Chondrocyte (in vitro differentiated cells): ENCODE data around the gene C10orf95. TPM values are rescaled to one million over a fixed set of nuclear protein-coding genes. Genes with fewer than 3 reads are reported as not detected.
A peak's percentile ranks its signal among the peaks of the same experiment; 100 is the strongest.
"Not testable (repeated sequence)": the region's sequence is repeated elsewhere in the genome, so short reads cannot be mapped to it uniquely, and the experiment has no call there.

Experiments used
- DNase-seq: peaks from one replicate; pipeline ENCODE4 v3.0.0; 2021; ENCODE audit warnings: mixed read lengths, low spot score
- H3K27ac Mint-ChIP-seq: one replicate; pipeline ENCODE4 v1.8.0; 2021; ENCODE audit warnings: mild to moderate bottlenecking, moderate library complexity, mixed read lengths; ENCODE audit not compliant: unreplicated experiment
- H3K27me3 Mint-ChIP-seq: 2 replicates; pipeline ENCODE4 v1.8.0; 2021; ENCODE audit warnings: low read depth, mixed read lengths
- H3K36me3 Mint-ChIP-seq: 2 replicates; pipeline ENCODE4 v1.8.0; 2021; ENCODE audit warnings: low read depth, mixed read lengths
- H3K4me1 Mint-ChIP-seq: 2 replicates; pipeline ENCODE4 v1.8.0; 2021; ENCODE audit warnings: low read depth, mild to moderate bottlenecking, mixed read lengths
- H3K4me3 Mint-ChIP-seq: one replicate; pipeline ENCODE4 v1.8.0; 2021; ENCODE audit warnings: mild to moderate bottlenecking, moderate library complexity, mixed read lengths; ENCODE audit not compliant: unreplicated experiment
- H3K9me3 Mint-ChIP-seq: 2 replicates; pipeline ENCODE4 v1.8.0; 2021; ENCODE audit warnings: low read depth, mixed read lengths
- CTCF ChIP-seq: fragments of 200-600 bp; sonication (generic); IDR thresholded peaks from 2 replicates; pipeline ENCODE4 v1.5.0; 2021; ENCODE audit warnings: antibody characterized with exemption, mild to moderate bottlenecking, moderate library complexity
- long read RNA-seq: library from polyadenylated mRNA; stranded (forward); transcript quantifications from one replicate; pipeline ENCODE4 v2.0.0, GENCODE V29; 2021
- total RNA-seq: library from RNA; stranded (reverse); gene quantifications from 3 replicates; pipeline ENCODE4 v1.2.1, GENCODE V29; 2021

Gene C10orf95, protein sequence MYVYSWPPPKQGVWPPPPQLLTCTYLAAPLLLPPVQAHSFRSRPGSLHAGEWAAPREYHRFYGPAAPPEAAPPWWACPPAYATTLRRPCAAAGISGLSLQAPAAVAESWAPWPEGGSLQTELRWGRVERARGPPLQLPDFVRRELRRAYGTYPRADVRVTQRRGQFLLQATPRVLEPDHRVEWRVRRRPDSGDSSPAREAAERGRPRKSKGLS
- not detected in 3 replicates for total RNA-seq
- long read RNA-seq, result 0 reads

DNA sequence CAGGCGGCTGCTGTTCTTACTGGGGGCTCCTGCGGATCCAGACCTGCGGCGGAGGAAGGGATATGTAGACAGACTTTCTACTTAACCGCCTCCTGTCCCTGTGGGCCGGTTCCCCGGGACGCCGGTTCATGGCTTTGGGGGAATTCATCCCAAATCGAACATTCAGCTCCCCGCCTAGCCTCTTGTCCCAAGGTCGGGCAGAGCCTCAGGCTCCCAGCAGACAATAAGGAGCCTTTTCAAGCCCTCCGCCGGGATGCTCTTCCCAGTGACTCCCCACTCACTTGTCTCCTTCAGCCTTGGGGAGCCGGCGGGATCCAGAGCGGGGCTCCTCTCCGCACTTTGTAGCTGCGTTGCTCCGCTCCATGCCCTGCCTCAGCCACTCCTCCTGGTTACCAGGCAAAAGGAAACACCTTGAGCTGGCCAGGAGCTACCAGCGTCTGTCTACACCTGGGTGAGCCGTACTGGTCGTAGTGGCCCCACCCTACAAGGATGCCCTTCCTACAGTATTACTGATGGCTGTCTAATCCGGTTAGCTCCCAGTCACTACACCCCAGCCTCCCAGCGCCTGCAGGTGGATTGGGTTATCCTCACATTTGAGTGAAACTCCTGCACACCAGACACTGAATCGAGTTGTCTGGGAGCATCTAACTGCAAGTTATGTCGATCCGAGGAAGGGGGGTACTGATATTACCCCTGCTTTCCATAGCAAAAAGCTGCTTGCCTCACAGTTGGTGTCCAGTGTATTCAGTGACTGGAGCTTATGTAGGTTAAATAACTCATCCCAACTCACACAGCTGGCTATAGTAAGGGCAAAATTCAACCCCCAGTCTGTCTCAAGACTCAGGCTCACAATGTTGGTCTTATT lies at the start of gene C10orf95:
Gene C10orf95 (minus strand): TSS at position 439 of the 865 bp plus-strand sequence. CDS start 450 bp downstream, outside the sequence.
- Mint-ChIP-seq H3K36me3 (peaks cover 2% of the 10 kb centered on the region), H3K4me1 (peaks cover 29% of the 10 kb centered on the region), H3K27ac (no peak within 1 kb of the TSS), H3K27me3 (no peaks in the 10 kb centered on the region), H3K4me3 (peak within 1 kb of the TSS; percentile 85), H3K9me3 (no peaks in the 10 kb centered on the region)
- no peak for DNase-seq
- no peak for TF ChIP-seq CTCF

DNA sequence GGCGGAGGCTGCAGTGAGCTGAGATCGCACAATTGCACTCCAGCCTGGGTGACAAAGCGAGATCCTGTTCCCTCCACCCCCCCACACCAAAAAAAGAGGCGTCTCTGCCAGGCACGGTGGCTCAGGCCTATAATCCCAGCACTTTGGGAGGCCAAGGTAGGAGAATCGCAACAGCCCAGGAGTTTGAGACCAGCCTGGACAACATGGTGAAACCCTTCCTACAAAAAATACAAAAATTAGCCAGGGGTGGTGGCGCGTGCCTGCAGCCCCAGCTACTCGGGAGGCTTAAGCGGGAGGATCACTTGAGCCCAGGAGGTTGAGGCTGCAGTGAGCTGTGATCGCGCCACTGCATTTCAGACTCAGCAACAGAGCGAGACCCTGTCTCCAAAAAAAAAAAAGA lies 49.3 kb upstream of the C10orf95 start:
- H3K4me3 Mint-ChIP-seq, H3K9me3 Mint-ChIP-seq, H3K27me3 Mint-ChIP-seq, H3K27ac Mint-ChIP-seq, H3K36me3 Mint-ChIP-seq: not testable (repeated sequence)
- H3K4me1 Mint-ChIP-seq, result peaks cover 33% of the 10 kb centered on the region
- peak; percentile 43 for DNase-seq

DNA sequence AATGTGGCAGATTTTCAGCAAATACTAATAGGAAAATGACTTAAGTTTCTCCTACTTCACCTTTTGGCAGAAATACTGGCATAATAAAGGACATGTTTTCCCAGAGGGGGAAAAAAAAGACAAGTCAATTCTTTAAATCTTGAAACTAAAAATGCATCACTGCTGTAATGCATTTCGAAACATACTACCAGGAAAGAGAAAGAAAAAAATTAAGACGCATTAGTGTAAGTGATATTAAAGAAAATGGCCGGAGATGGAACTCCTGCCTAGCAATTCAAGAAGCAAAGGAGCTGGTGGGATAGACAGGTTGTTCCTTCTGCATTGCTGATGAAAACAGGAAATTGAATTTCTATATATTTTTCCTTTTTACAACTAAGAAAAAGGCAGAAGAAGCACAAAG lies 48.0 kb upstream of the C10orf95 start:
- H3K4me1 Mint-ChIP-seq, result peaks cover 23% of the 10 kb centered on the region
- no peaks in the 10 kb centered on the region for H3K27me3 Mint-ChIP-seq
- H3K4me3 Mint-ChIP-seq, result no peak overlapping the region
- no peak for DNase-seq
- TF ChIP-seq CTCF, result no peak
- H3K9me3 Mint-ChIP-seq, result no peaks in the 10 kb centered on the region
- no peak overlapping the region for H3K27ac Mint-ChIP-seq
- H3K36me3 Mint-ChIP-seq, result no peaks in the 10 kb centered on the region

GRCh38 chr10:102497545-102497944 lies 46.2 kb upstream of the C10orf95 start:
- H3K27ac Mint-ChIP-seq, result no peak overlapping the region
- peaks cover 33% of the 10 kb centered on the region for H3K4me1 Mint-ChIP-seq
- no peaks in the 10 kb centered on the region for H3K9me3 Mint-ChIP-seq
- no peak overlapping the region for H3K4me3 Mint-ChIP-seq
- no peak for TF ChIP-seq CTCF
- no peak for DNase-seq
- H3K27me3 Mint-ChIP-seq, result no peaks in the 10 kb centered on the region
- H3K36me3 Mint-ChIP-seq, result no peaks in the 10 kb centered on the region

DNA sequence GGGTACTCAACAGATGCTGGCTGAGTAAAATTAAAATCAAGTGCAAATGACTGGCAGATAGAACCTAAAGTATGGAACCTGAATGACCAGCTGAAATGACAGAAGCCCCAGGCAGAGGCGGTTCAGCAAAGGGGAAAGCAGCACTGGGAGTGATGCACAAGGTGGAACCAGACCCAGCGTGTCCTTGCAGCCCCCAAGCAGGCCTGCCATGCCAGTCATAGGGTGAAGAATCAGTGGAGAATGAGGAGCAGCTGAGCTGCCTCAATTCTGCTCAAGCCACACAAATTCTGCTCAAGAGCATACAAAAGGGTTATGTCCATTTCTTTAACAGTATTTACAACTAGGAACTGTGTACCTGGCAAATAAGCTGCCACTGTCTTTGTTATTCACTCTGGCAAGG lies 42.4 kb upstream of the C10orf95 start:
- Mint-ChIP-seq H3K4me1 (peaks cover 26% of the 10 kb centered on the region), H3K36me3 (peaks cover 5% of the 10 kb centered on the region), H3K9me3 (no peaks in the 10 kb centered on the region), H3K4me3 (no peak overlapping the region), H3K27me3 (no peaks in the 10 kb centered on the region), H3K27ac (no peak overlapping the region)
- no peak for TF ChIP-seq CTCF
- DNase-seq, result peak; percentile 30
